Activated CD8-positive, alpha-beta memory T cell treated with anti-CD3 and anti-CD28 coated beads, Interleukin-2, amount 50 U/mL, for 24 hours (primary cell): Measurements from ENCODE around the gene SMIM34.
"Not testable (repeated sequence)": the region's sequence is repeated elsewhere in the genome, so short reads cannot be mapped to it uniquely, and the experiment has no call there.

Experiments used
- DNase-seq: peaks from one replicate; pipeline ENCODE4 v3.0.0-alpha.2; 2020; ENCODE audit errors: extremely low read depth

SMIM34 gene

DNA sequence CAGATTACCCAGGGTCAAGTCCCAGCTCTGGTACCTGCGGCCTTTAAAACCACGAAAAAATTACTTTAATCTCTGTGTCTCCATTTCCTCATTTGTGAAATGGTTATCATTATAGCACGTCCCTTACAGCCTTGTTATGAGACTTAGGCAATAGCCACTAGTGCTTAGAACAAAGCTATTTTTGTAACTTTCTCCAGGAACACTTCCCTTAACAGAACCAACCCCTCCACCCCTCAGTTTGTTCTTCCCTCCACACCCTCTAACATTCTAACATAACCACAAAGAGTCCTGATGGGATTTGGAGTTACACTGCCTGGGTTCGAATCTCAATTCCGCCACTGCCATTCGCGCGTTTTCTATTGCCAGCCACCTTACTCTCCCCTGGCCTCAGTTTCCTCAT, 49.3 kb downstream of the SMIM34 start:
- not testable (repeated sequence) for DNase-seq

DNA sequence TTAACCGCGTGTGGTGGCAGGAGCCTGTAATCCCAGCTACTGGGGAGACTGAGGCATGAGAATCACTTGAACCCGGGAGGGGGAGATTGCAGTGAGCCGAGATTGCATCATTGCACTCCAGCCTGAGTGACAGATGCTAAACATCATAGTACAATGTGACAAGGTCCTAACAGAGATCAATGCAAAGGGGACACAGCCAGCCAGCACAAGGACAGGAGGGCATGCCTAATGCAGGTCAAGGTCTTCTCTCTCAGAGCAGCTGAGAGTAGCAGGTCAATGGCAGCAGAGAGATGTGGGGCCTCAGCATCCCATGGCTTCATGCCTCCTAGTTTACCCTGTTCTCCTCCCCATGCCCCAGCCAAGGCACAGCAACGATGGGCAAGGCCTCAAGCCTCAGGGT, 51.4 kb downstream of the SMIM34 start:
- no peak for DNase-seq

DNA sequence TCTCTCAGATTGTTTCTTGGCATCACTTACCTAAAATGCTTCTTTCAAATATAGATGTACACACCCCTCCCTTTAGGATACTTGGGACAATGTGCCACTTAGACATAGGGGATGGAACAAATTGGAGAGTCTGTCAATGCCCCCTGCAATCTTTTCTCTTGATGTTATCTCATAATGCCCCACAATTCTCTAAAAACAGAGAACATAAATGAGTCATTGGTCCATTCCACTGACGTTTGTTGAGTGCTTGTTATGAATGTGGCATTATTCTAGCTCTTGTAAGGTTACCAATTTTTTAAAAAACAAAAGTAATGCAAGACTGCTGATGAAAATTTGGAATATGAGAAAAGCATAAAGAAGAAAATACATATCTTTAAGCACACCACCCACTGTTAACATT, 54.0 kb downstream of the SMIM34 start:
- no peak for DNase-seq
